Panc1 (cell line): ENCODE measurements around the gene CAMK2B. TPM values are rescaled to one million over a fixed set of nuclear protein-coding genes. Genes with fewer than 3 reads are reported as not detected.

ENCODE experiments used
- ATAC-seq: fragments of 200-7000 bp; cut with Tn5 transposase; 2 replicates; pipeline ENCODE4 v1.9.1; 2020; ENCODE audit warnings: mild to moderate bottlenecking, moderate library complexity
- BruUV-seq: library from RNA; stranded (reverse); fragments of 400-500 nt; replicated peaks from 2 replicates; lab custom pipeline; 2021; lab: Mats Ljungman, UMichigan
- CTCF ChIA-PET: fragments of 300-600 bp; sonication (Branson Sonifier 250); formaldehyde crosslinking; loops from one replicate; lab custom pipeline; 2022; ENCODE audit warnings: antibody characterized with exemption; lab: Charles Lee
- POLR2A ChIA-PET: fragments of 300-600 bp; sonication (Branson Sonifier 250); formaldehyde crosslinking; loops from one replicate; lab custom pipeline; 2022; ENCODE audit warnings: antibody characterized with exemption; lab: Charles Lee
- DNase-seq: peaks from one replicate; pipeline ENCODE4 v3.0.0-alpha.2; 2010; ENCODE audit warnings: low read depth, low spot score
- H3K27ac ChIP-seq: 2 replicates; pipeline ENCODE4 v1.5.1; 2011; ENCODE audit warnings: mild to moderate bottlenecking, low read length, inconsistent platforms
- H3K27me3 ChIP-seq: fragments of 200-500 bp; sonication (Bioruptor generic); 2 replicates; pipeline ENCODE4 v1.6.0; 2014; ENCODE audit warnings: low read length, inconsistent platforms; ENCODE audit not compliant: control insufficient read depth, insufficient read depth
- H3K36me3 ChIP-seq: fragments of 200-500 bp; sonication (Bioruptor generic); 2 replicates; pipeline ENCODE4 v1.5.1; 2014; ENCODE audit warnings: inconsistent platforms, mild to moderate bottlenecking, low read length, moderate library complexity; ENCODE audit not compliant: control insufficient read depth, insufficient read depth
- H3K4me1 ChIP-seq: 2 replicates; pipeline ENCODE4 v1.5.1; 2011; ENCODE audit warnings: inconsistent platforms, mild to moderate bottlenecking, low read length, moderate library complexity; ENCODE audit not compliant: control insufficient read depth, insufficient read depth
- H3K4me3 ChIP-seq, 2 experiments: 2 replicates each; pipeline ENCODE4 v1.5.1; 2011 to 2012; ENCODE audit warnings: low read depth in 2 of 2, low read length in 2 of 2, mild to moderate bottlenecking in 2 of 2, inconsistent platforms in 1 of 2, moderate library complexity in 1 of 2
- H3K9me3 ChIP-seq: fragments of 200-500 bp; sonication (Bioruptor generic); 2 replicates; pipeline ENCODE4 v1.5.1; 2014; ENCODE audit warnings: low read depth, mild to moderate bottlenecking, inconsistent platforms, low read length, moderate library complexity; ENCODE audit not compliant: control insufficient read depth, insufficient read depth
- CTCF ChIP-seq: fragments of 450-650 bp; IDR thresholded peaks from 2 replicates; pipeline ENCODE4 v1.5.1; 2017; ENCODE audit warnings: mild to moderate bottlenecking
- POLR2AphosphoS5 ChIP-seq: IDR thresholded peaks from 2 replicates; pipeline ENCODE4 v1.6.1; 2012; ENCODE audit warnings: mild to moderate bottlenecking, low read depth, low read length, moderate library complexity
- REST ChIP-seq, 2 experiments: IDR thresholded peaks; 2 replicates each; pipeline ENCODE4 v1.6.1; 2011 to 2012; ENCODE audit warnings: low read depth in 2 of 2, control low read depth in 1 of 2, low read length in 1 of 2, mild to moderate bottlenecking in 1 of 2, moderate library complexity in 1 of 2; ENCODE audit not compliant: insufficient read depth in 1 of 2
- SIN3A ChIP-seq: IDR thresholded peaks from 2 replicates; pipeline ENCODE4 v1.6.1; 2012; ENCODE audit warnings: low read depth, mild to moderate bottlenecking, low read length, moderate library complexity, borderline replicate concordance; ENCODE audit not compliant: insufficient read depth
- TCF7L2 ChIP-seq: IDR thresholded peaks from 2 replicates; pipeline ENCODE4 v1.6.1; 2011; ENCODE audit warnings: mild to moderate bottlenecking, low read depth, low read length, inconsistent platforms
- in situ Hi-C: cut with HindIII; loops from 2 replicates; pipeline ENCODE4 v1.10.0; 2016; ENCODE audit warnings: low sequenced_read_pairs, low pct_unique_long_range_greater_than_20kb
- intact Hi-C: fragments of 100-400 bp; cut with micrococcal nuclease; formaldehyde crosslinking; loops from one replicate; pipeline ENCODE4 v1.10.0; 2022; ENCODE audit not compliant: unreplicated experiment
- total RNA-seq: library from RNA; stranded (reverse); gene quantifications from one replicate; pipeline ENCODE4 v1.2.1, GENCODE V29; 2021; ENCODE audit not compliant: unreplicated experiment

The CAMK2B gene
- total RNA-seq, 1 experiment from 2014 or later: 0.26 TPM

- in situ Hi-C loops: no loop called here
- ATAC-seq (no peak; the same call in 1 of the 2 replicates), DNase-seq (no peak)
- H3K27ac ChIP-seq: no peak overlapping the region
- no peaks in the 10 kb centered on the region for H3K4me1 ChIP-seq
- no peaks in the 10 kb centered on the region for H3K27me3 ChIP-seq
- ChIA-PET POLR2A (no interaction called here), CTCF (interaction anchor here (0.6 kb wide), 1 partner anchor 16 kb away, joined by 17 read pairs; no protein-coding TSS in a partner anchor)
- no peak overlapping the region for H3K4me3 ChIP-seq
- intact Hi-C loops: no loop called here
- H3K9me3 ChIP-seq: no peaks in the 10 kb centered on the region
- no TSS peak for BruUV-seq
- TF ChIP-seq TCF7L2 (no peak), CTCF (no peak), POLR2AphosphoS5 (no peak), REST (IDR thresholded peaks at IDR 0.05; ENCODE audit: insufficient read depth in 1 of 2, low read depth in 2 of 2, low read length in 1 of 2) (no peak), SIN3A (no peak)
- no peaks in the 10 kb centered on the region for H3K36me3 ChIP-seq
These were observed 65.6 kb downstream of the CAMK2B start for GRCh38 chr7:44259547-44260457.

GRCh38 chr7:44258865-44259546, 66.4 kb downstream of the CAMK2B start:
- Histone ChIP-seq H3K36me3 (no peaks in the 10 kb centered on the region), H3K4me1 (no peaks in the 10 kb centered on the region), H3K27me3 (no peaks in the 10 kb centered on the region), H3K4me3 (no peak overlapping the region), H3K9me3 (no peaks in the 10 kb centered on the region), H3K27ac (no peak overlapping the region)
- ChIA-PET POLR2A (no interaction called here), CTCF (interaction anchor here (0.6 kb wide), 1 partner anchor 17 kb away, joined by 17 read pairs; no protein-coding TSS in a partner anchor)
- intact Hi-C loops (no loop called here), in situ Hi-C loops (no loop called here)
- no peak for TF ChIP-seq SIN3A
- no peak for TF ChIP-seq TCF7L2
- no peak for TF ChIP-seq POLR2AphosphoS5
- TF ChIP-seq CTCF: no peak
- no TSS peak for BruUV-seq
- ATAC-seq (no peak), DNase-seq (no peak)
